Upper lobe of left lung (tissue), 6 donors: ENCODE measurements around the gene RDM1. TPM values are rescaled to one million over a fixed set of nuclear protein-coding genes. Genes with fewer than 3 reads are reported as not detected.
A peak's percentile ranks its signal among the peaks of the same experiment; 100 is the strongest.

Experiments used
- ATAC-seq, 2 donors: fragments of 200-7000 bp; cut with Tn5 transposase; one replicate each; pipeline ENCODE4 v1.9.1; 2022; ENCODE audit warnings: mild to moderate bottlenecking in 2 of 2, moderate library complexity in 2 of 2; ENCODE audit not compliant: low FRiP score in 2 of 2
- DNase-seq, 2 donors: peaks; one replicate each; pipeline ENCODE4 v3.0.0-alpha.2; 2019 to 2020
- H3K27ac ChIP-seq, 4 donors: fragments of 200-600 bp; sonication (generic); one replicate each; pipeline ENCODE4 v1.5.1; 2016 to 2019
- H3K27me3 ChIP-seq, 4 donors: fragments of 200-600 bp; sonication (generic); one replicate each; pipeline ENCODE4 v1.5.1; 2017 to 2019
- H3K36me3 ChIP-seq, 4 donors: fragments of 200-600 bp; sonication (generic); one replicate each; pipeline ENCODE4 v1.5.1; 2016 to 2019
- H3K4me1 ChIP-seq, 4 donors: fragments of 200-600 bp; sonication (generic); one replicate each; pipeline ENCODE4 v1.5.1; 2018 to 2019
- H3K4me3 ChIP-seq, 4 donors: fragments of 200-600 bp; sonication (generic); one replicate each; pipeline ENCODE4 v1.5.1; 2017 to 2019; ENCODE audit warnings: mild to moderate bottlenecking in 2 of 4, moderate library complexity in 1 of 4
- H3K9me3 ChIP-seq, 4 donors: fragments of 200-600 bp; sonication (generic); one replicate each; pipeline ENCODE4 v1.5.1; 2018 to 2019
- CTCF ChIP-seq, 6 experiments: fragments of 450-650 bp in 4 of 6; fragments of 200-600 bp in 2 of 6; sonication (generic) in 2 of 6; IDR thresholded peaks; one replicate each; pipeline ENCODE4 v1.5.1; 2016 to 2019; ENCODE audit warnings: antibody characterized with exemption in 6 of 6
- EP300 ChIP-seq, 4 donors: sonication (generic); formaldehyde crosslinking; IDR thresholded peaks; one replicate each; pipeline ENCODE4 v1.5.1; 2017; ENCODE audit warnings: antibody characterized with exemption in 4 of 4, control low read depth in 2 of 4
- POLR2A ChIP-seq, 4 donors: fragments of 450-650 bp; IDR thresholded peaks; one replicate each; pipeline ENCODE4 v1.5.1; 2016 to 2017; ENCODE audit warnings: antibody characterized with exemption in 4 of 4, mild to moderate bottlenecking in 2 of 4
- POLR2AphosphoS5 ChIP-seq, 2 donors: sonication (generic); formaldehyde crosslinking; IDR thresholded peaks; one replicate each; pipeline ENCODE4 v1.5.1; 2017; ENCODE audit warnings: antibody characterized with exemption in 2 of 2
- WGBS, 2 donors: methylation state at CpG; one replicate each; pipeline ENCODE4 v1.1.5; 2017 to 2018; 5-methylcytosine and 5-hydroxymethylcytosine counted together
- total RNA-seq, 6 donors: library from RNA; depleted of rRNA in 4 of 6; stranded (reverse); fragments of >200 nt in 4 of 6; gene quantifications; one replicate each; pipeline versions ENCODE4 v1.1.0 to v1.2.1, GENCODE V29; 2016 to 2021
- donor health status: DM: no; HTN: no; CAD: no; lungs with moderate emphysema.
- donor health status: DM: no; HTN: yes; CAD: no; lungs with severe emphysema.

The RDM1 gene
- total RNA-seq, 6 donors from 2014 or later: not detected

- H3K9me3 ChIP-seq: no peaks in the 10 kb centered on the region
- WGBS, 2 donors: 94% methylated on average over 6 of the region's 6 CpGs
- DNase-seq (no peak), ATAC-seq (no peak)
- H3K4me3 ChIP-seq: no peak overlapping the region
- TF ChIP-seq POLR2AphosphoS5 (IDR thresholded peaks at IDR 0.05) (no peak), POLR2A (IDR thresholded peaks at IDR 0.05) (no peak), EP300 (IDR thresholded peaks at IDR 0.05) (no peak), CTCF (IDR thresholded peaks at IDR 0.05) (no peak)
- no peak overlapping the region for H3K27ac ChIP-seq
- no peaks in the 10 kb centered on the region for H3K27me3 ChIP-seq
- H3K36me3 ChIP-seq: no peaks in the 10 kb centered on the region
- no peaks in the 10 kb centered on the region for H3K4me1 ChIP-seq
Measured at GRCh38 chr17:35923609-35924114, 6.9 kb downstream of the RDM1 start.

GRCh38 chr17:35920229-35920628, 10.3 kb downstream of the RDM1 start:
- no peak overlapping the region for H3K4me3 ChIP-seq
- no peak for DNase-seq
- H3K4me1 ChIP-seq: no peaks in the 10 kb centered on the region
- H3K27me3 ChIP-seq: no peaks in the 10 kb centered on the region
- no peaks in the 10 kb centered on the region for H3K36me3 ChIP-seq
- ATAC-seq: no peak
- no peak for TF ChIP-seq POLR2A (IDR thresholded peaks at IDR 0.05)
- TF ChIP-seq EP300 (IDR thresholded peaks at IDR 0.05): no peak
- no peak for TF ChIP-seq POLR2AphosphoS5 (IDR thresholded peaks at IDR 0.05)
- TF ChIP-seq CTCF (IDR thresholded peaks at IDR 0.05): no peak
- H3K27ac ChIP-seq: no peak overlapping the region
- no peaks in the 10 kb centered on the region for H3K9me3 ChIP-seq
- 98 to 100% methylated on average over 1 of the region's 1 CpG for WGBS, 2 donors

GRCh38 chr17:35918665-35919064, 11.9 kb downstream of the RDM1 start:
- Histone ChIP-seq H3K27ac (no peak overlapping the region), H3K9me3 (no peaks in the 10 kb centered on the region), H3K4me3 (no peak overlapping the region), H3K36me3 (no peaks in the 10 kb centered on the region), H3K4me1 (no peaks in the 10 kb centered on the region), H3K27me3 (no peaks in the 10 kb centered on the region)
- ATAC-seq (no peak), DNase-seq (no peak)
- no peak for TF ChIP-seq CTCF (IDR thresholded peaks at IDR 0.05)
- TF ChIP-seq POLR2A (IDR thresholded peaks at IDR 0.05): no peak
- TF ChIP-seq POLR2AphosphoS5 (IDR thresholded peaks at IDR 0.05): no peak
- no peak for TF ChIP-seq EP300 (IDR thresholded peaks at IDR 0.05)
- WGBS, 2 donors: 55 to 64% methylated on average over 3 of the region's 3 CpGs

GRCh38 chr17:35917519-35918213, 12.9 kb downstream of the RDM1 start:
- H3K27me3 ChIP-seq: no peaks in the 10 kb centered on the region
- H3K36me3 ChIP-seq: no peaks in the 10 kb centered on the region
- WGBS, 2 donors: 95 to 96% methylated on average over 21 to 28 of the region's 29 CpGs
- DNase-seq: peak in 1 of 2 donors; percentile 57
- H3K4me1 ChIP-seq: no peaks in the 10 kb centered on the region
- TF ChIP-seq CTCF (IDR thresholded peaks at IDR 0.05): no peak
- no peak for TF ChIP-seq POLR2AphosphoS5 (IDR thresholded peaks at IDR 0.05)
- TF ChIP-seq EP300 (IDR thresholded peaks at IDR 0.05): no peak
- no peak for TF ChIP-seq POLR2A (IDR thresholded peaks at IDR 0.05)
- H3K9me3 ChIP-seq: no peaks in the 10 kb centered on the region
- no peak for ATAC-seq
- no peak overlapping the region for H3K4me3 ChIP-seq
- no peak overlapping the region for H3K27ac ChIP-seq
